Stimulated activated naive CD4-positive, alpha-beta T cell treated with Interleukin-2 at 50 U/mL for 16 hours (primary cell): ENCODE results near the gene MOCS1.

Source experiments
- DNase-seq: peaks from one replicate; lab custom pipeline; 2025; lab: John Stamatoyannopoulos, UW

Gene MOCS1

GRCh38 chr6:39924283-39924682, 10.0 kb downstream of the MOCS1 start:
- DNase-seq: no peak

GRCh38 chr6:39923861-39924260, 10.4 kb downstream of the MOCS1 start:
- no peak for DNase-seq

GRCh38 chr6:39923394-39923793, 10.9 kb downstream of the MOCS1 start:
- DNase-seq: no peak

- no peak for DNase-seq
These were observed 11.4 kb downstream of the MOCS1 start for GRCh38 chr6:39922821-39923220.

DNA sequence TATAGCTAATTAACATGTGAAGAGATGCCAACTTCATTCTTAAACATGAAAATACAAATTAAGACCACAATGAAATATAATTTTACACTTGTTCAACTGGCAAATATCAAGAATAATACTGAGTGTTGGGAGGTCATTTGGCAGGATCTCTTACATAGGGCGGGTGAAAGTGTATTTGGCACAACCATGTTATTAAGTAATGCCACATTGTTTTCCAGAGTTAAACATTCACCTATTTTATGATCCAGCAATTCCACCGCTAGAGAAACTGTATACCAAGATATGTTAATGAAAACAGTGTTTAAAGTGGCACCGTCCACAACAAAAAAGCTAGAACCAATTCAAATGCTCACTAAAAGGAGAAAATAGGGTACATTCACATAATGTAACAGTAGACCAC, 14.1 kb downstream of the MOCS1 start:
- no peak for DNase-seq

DNA sequence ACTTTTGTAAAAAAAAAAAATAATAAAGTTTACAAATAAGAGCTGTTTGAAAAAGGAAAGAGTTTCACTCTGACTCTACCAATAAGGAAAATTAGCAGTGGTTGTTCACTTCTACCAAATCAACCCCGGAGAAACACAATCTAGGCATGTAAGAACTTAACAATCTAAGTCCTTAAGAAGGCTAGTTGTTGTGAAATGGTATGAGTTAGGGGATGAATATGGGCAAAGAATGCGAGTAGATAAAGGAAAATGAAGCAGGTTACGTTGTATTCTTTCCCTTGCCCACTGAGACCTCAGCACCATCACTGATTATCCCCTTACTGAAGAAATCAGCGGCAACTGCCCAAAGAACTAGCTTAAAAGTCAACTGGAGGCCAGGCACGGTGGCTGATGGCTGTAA, 15.4 kb downstream of the MOCS1 start:
- no peak for DNase-seq

DNA sequence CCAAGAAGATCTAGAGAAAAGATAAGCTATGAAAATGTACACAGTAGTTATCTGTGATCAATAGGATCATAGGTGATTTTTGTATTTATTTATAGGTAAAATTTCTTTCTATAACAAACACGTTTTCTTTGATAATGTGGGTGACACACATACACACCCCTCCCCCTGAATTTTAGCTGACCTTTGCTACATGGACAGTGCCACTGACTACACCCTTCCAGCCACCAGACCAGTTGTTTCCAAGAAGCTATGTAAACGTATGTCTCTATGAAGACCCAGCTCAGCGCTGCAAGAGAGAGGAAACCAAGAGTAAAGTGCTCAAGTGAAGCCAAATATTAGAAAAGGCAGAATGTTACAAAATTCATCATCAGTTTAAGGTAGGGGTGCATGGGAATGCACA, 16.3 kb downstream of the MOCS1 start:
- DNase-seq: no peak

DNA sequence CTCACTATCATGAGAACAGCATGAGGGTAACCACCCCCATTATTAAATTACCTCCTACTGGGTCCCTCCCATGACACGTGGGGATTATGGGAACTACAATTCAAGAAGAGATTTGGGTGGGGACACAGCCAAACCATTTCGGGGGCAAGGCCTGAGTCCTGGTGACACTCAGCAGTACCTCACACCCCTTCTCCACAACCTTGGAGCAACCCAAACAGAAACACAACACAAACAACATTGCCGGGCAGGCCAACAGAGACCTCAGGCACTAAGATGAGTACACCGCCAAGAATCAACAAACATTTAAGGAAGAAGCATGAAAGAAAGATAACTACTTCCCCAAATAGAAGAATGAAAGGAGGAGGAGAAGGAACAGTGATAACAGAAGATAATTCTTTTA, 16.9 kb downstream of the MOCS1 start:
- no peak for DNase-seq

GRCh38 chr6:39915866-39916265, 18.4 kb downstream of the MOCS1 start:
- no peak for DNase-seq

GRCh38 chr6:39914239-39914638, 20.0 kb downstream of the MOCS1 start:
- no peak for DNase-seq

DNA sequence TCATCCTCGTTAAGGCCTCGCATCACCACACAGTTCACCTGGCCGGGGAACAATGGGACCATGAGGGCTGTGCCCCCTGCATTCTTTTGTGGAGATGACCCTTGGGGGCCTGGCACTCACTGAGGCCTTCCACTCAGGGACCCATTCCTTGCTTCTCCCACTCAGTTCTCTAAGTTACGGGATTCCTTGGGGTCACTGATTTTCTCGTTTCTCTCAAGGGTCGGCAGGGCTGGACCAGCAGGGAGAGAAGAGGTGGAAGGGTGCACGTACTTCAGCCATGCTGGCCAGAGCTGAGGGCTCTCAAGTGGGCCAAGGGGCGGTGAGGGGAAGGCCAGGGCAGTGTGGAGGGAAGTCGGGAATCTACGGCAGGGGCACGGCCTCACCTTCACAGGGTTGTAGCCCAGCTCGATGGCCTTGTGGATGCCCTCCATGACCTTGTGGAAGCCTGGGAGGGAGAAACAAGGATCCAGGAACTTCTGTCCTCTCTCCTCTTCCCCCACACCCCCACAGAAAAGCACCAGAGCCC, 20.8 kb downstream of the MOCS1 start:
- no peak for DNase-seq

DNA sequence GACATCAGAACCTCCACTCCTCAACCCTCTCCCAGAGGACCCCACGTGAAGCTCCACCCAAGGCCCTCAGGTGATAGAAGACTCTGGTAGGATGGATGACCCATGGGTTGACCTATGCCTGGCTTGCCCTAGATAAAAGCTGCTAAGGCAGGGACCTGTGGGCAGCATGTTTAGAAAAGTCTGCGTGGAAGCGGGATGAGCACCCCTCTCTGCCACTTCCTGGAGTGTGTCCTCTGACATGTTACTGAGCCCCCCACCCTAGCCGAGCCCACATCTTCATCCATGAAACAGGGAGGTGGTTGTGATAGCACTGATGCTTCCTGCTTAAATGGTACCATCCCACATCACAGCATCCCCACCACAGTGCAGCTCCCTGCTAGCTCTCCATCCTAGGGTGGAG, 21.8 kb downstream of the MOCS1 start:
- DNase-seq: no peak

GRCh38 chr6:39911513-39912125, 22.6 kb downstream of the MOCS1 start:
- no peak for DNase-seq

GRCh38 chr6:39910744-39911143, 23.5 kb downstream of the MOCS1 start:
- DNase-seq: no peak

- DNase-seq: no peak
These were observed 24.1 kb downstream of the MOCS1 start for GRCh38 chr6:39910164-39910563.

DNA sequence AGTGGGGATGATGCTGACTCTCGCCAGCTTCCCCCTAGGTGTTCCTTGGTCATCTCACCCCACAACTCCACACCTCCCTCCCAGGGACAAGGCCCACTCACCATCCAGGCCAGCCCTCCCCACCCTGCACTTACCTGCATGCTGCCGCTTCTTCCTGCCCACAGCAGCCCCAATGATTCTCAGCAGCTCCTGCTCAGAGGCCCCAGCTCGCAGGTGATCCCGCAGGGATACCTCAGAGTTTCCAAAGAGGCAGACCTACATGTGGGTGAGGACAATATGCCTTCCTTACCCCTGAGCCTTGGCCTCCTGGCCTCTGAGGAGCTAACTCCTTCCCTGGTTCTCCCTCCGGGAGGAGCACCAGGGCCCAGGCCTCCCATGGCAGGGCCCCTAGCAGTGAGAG, 24.6 kb downstream of the MOCS1 start:
- DNase-seq: no peak

DNA sequence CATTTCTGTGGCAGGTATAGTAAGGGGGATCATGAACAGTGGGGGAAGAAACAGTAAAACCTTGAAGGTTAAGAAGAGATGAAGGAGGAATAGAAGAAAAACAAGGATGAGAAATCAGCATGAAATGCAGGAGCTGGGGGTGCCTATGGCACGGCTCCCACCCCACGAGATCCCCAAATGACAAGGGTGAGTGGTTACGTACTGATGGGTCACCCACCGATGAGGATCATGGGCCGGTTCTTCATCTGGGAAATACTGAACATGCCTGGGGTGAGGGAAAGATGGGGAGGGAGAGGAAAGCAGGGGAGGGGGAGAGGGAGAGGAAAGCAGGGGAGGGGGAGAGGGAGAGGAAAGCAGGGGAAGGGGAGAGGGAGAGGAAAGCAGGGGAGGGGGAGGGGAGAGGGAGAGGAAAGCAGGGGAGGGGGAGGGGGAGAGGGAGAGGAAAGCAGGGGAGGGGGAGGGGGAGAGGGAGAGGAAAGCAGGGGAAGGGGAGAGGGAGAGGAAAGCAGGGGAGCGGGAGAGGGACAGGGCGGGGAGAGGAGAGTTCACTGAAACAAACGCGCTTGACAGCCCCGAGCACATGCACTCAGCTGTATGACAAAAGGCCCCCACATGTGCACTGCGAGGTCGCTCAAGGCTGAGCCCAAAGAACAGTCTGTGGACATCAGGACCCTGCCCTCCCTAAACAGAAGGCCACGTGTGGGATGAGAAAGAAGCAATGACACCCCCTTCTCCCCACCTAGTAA, 25.3 kb downstream of the MOCS1 start:
- no peak for DNase-seq

- DNase-seq: no peak
These were observed 26.2 kb downstream of the MOCS1 start for GRCh38 chr6:39907871-39908575.

GRCh38 chr6:39906318-39906761, 27.9 kb downstream of the MOCS1 start:
- no peak for DNase-seq

GRCh38 chr6:39905640-39905975, 28.7 kb downstream of the MOCS1 start:
- no peak for DNase-seq

DNA sequence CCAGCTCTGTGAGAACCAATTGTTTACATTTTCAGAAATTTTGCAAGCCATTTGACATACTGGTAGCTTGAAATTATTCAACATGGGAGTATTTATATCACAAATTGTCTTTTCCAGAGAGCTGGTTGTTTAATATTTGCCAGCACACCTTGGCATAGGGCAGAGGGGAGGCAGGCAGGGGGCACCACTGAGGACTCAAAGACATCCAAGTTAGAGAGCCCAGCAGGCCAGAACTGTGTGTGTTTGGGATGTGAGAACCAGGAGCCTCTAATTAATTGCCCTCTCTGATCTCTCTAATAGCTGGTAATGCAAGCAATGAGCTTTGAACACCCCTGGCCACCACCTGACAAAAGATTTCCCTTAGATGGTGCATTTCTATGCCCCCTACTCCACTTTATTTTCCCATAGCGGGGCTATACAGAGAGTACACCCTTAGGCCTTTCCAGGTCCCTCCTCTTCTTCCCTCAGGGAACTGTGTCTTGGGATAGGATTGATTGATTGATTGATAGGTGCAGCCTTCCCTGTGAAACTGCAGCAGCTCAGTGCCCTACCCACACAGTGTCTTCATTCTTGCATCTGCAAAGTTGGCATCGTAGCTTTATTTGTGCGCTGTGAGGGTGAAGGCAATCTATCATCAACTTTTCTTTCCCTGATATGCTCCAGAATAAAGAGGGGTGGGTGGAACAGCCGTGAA, 29.2 kb downstream of the MOCS1 start:
- no peak for DNase-seq

GRCh38 chr6:39903656-39904055, 30.6 kb downstream of the MOCS1 start:
- DNase-seq: no peak
